Activated CD8-positive, alpha-beta memory T cell treated with anti-CD3 and anti-CD28 coated beads, Interleukin-2, amount 10 ng/mL, durations not matched to agents 7 days and 5 days (primary cell): ENCODE results near the gene CTSZ. TPM values are rescaled to one million over a fixed set of nuclear protein-coding genes. Genes with fewer than 3 reads are reported as not detected.
"Not testable (repeated sequence)": the region's sequence is repeated elsewhere in the genome, so short reads cannot be mapped to it uniquely, and the experiment has no call there.

Experiments used
- ATAC-seq: fragments of 150-1000 bp; cut with Tn5 transposase; one replicate; pipeline ENCODE4 v1.10.0; 2021; ENCODE audit warnings: moderate library complexity
- CTCF ChIA-PET: fragments of 350-600 bp; sonication (Branson Sonifier 250); formaldehyde crosslinking; loops from one replicate; lab custom pipeline; 2021; ENCODE audit warnings: antibody characterized with exemption; lab: Charles Lee
- DNase-seq: peaks from one replicate; pipeline ENCODE4 v3.0.0-alpha.2; 2020
- H3K27ac Mint-ChIP-seq: one replicate; pipeline ENCODE4 v1.8.0; 2021; ENCODE audit warnings: mild to moderate bottlenecking, mixed read lengths
- H3K27me3 Mint-ChIP-seq: one replicate; pipeline ENCODE4 v1.8.0; 2021; ENCODE audit warnings: mixed read lengths
- H3K36me3 Mint-ChIP-seq: one replicate; pipeline ENCODE4 v1.8.0; 2021; ENCODE audit warnings: mild to moderate bottlenecking, mixed read lengths
- H3K4me1 Mint-ChIP-seq: one replicate; pipeline ENCODE4 v1.8.0; 2021; ENCODE audit warnings: mixed read lengths
- H3K4me3 Mint-ChIP-seq: one replicate; pipeline ENCODE4 v1.8.0; 2021; ENCODE audit warnings: mild to moderate bottlenecking, moderate library complexity, mixed read lengths
- H3K9me3 Mint-ChIP-seq: one replicate; pipeline ENCODE4 v1.8.0; 2022; ENCODE audit warnings: low read depth, mixed read lengths
- total RNA-seq, 2 experiments: library from RNA; stranded (reverse); gene quantifications; one replicate each; pipeline ENCODE4 v1.2.3, GENCODE V29; 2021

The CTSZ gene
- total RNA-seq, 2 experiments from 2014 or later = 39.6 to 48.0 TPM

- Mint-ChIP-seq H3K27ac (no peak overlapping the region), H3K27me3 (peaks cover 18% of the 10 kb centered on the region), H3K36me3 (peaks cover 11% of the 10 kb centered on the region), H3K4me1 (peaks cover 7% of the 10 kb centered on the region), H3K9me3 (peaks cover 7% of the 10 kb centered on the region), H3K4me3 (no peak overlapping the region)
- CTCF ChIA-PET = no interaction called here
- ATAC-seq (no peak), DNase-seq (no peak)
Observed at GRCh38 chr20:58973179-58973578, 33.9 kb downstream of the CTSZ start.

GRCh38 chr20:58971429-58971828, 35.6 kb downstream of the CTSZ start:
- Mint-ChIP-seq H3K27ac (no peak overlapping the region), H3K36me3 (peaks cover 8% of the 10 kb centered on the region), H3K4me1 (peaks cover 4% of the 10 kb centered on the region), H3K27me3 (peaks cover 18% of the 10 kb centered on the region), H3K9me3 (peaks cover 7% of the 10 kb centered on the region), H3K4me3 (no peak overlapping the region)
- CTCF ChIA-PET = interaction anchor here (1.2 kb wide), 1 partner anchor 16 kb away, joined by 3 read pairs; no protein-coding TSS in a partner anchor
- ATAC-seq (no peak), DNase-seq (no peak)

GRCh38 chr20:58970146-58970545, 36.9 kb downstream of the CTSZ start:
- no peak overlapping the region for H3K27ac Mint-ChIP-seq

GRCh38 chr20:58969439-58969838, 37.6 kb downstream of the CTSZ start:
- CTCF ChIA-PET = no interaction called here
- DNase-seq = no peak
- ATAC-seq = no peak
- Mint-ChIP-seq H3K36me3 (peaks cover 2% of the 10 kb centered on the region), H3K27me3 (peaks cover 27% of the 10 kb centered on the region), H3K4me1 (no peaks in the 10 kb centered on the region), H3K9me3 (peaks cover 2% of the 10 kb centered on the region), H3K27ac (no peak overlapping the region), H3K4me3 (no peak overlapping the region)

More at GRCh38 chr20:58970146-58970545, 36.9 kb downstream of the CTSZ start:
- no peak for DNase-seq
- H3K4me1 Mint-ChIP-seq = no peaks in the 10 kb centered on the region
- H3K9me3 Mint-ChIP-seq = peaks cover 2% of the 10 kb centered on the region
- peaks cover 22% of the 10 kb centered on the region for H3K27me3 Mint-ChIP-seq
- H3K36me3 Mint-ChIP-seq = peaks cover 3% of the 10 kb centered on the region
- H3K4me3 Mint-ChIP-seq = no peak overlapping the region
- no peak for ATAC-seq
- CTCF ChIA-PET = no interaction called here

- no peaks in the 10 kb centered on the region for H3K4me1 Mint-ChIP-seq
- H3K4me3 Mint-ChIP-seq = no peak overlapping the region
- H3K27me3 Mint-ChIP-seq = peaks cover 35% of the 10 kb centered on the region
- peaks cover 2% of the 10 kb centered on the region for H3K9me3 Mint-ChIP-seq
- ATAC-seq = no peak
- DNase-seq = no peak
- peaks cover 2% of the 10 kb centered on the region for H3K36me3 Mint-ChIP-seq
- H3K27ac Mint-ChIP-seq = no peak overlapping the region
- CTCF ChIA-PET = interaction anchor here (1.4 kb wide), 1 partner anchor 45 kb away, joined by 3 read pairs; no protein-coding TSS in a partner anchor
Observed at GRCh38 chr20:58967652-58968429, 39.2 kb downstream of the CTSZ start.

- CTCF ChIA-PET = no interaction called here
- H3K4me1 Mint-ChIP-seq = no peaks in the 10 kb centered on the region
- H3K4me3 Mint-ChIP-seq = no peak overlapping the region
- H3K36me3 Mint-ChIP-seq = peaks cover 2% of the 10 kb centered on the region
- no peak overlapping the region for H3K27ac Mint-ChIP-seq
- no peak for DNase-seq
- H3K27me3 Mint-ChIP-seq = peaks cover 32% of the 10 kb centered on the region
- ATAC-seq = no peak
- H3K9me3 Mint-ChIP-seq = peaks cover 2% of the 10 kb centered on the region
Observed at GRCh38 chr20:58965270-58966064, 41.6 kb downstream of the CTSZ start.

- H3K9me3 Mint-ChIP-seq, H3K4me1 Mint-ChIP-seq, H3K27ac Mint-ChIP-seq, CTCF ChIA-PET, H3K4me3 Mint-ChIP-seq, DNase-seq, ATAC-seq, H3K36me3 Mint-ChIP-seq: not testable (repeated sequence)
- peaks cover 30% of the 10 kb centered on the region for H3K27me3 Mint-ChIP-seq
Observed at GRCh38 chr20:58963922-58964321, 43.1 kb downstream of the CTSZ start.

- Mint-ChIP-seq H3K4me1 (no peaks in the 10 kb centered on the region), H3K9me3 (no peaks in the 10 kb centered on the region), H3K36me3 (no peaks in the 10 kb centered on the region), H3K27me3 (peaks cover 26% of the 10 kb centered on the region), H3K4me3 (no peak overlapping the region), H3K27ac (no peak overlapping the region)
- no peak for ATAC-seq
- DNase-seq = no peak
- CTCF ChIA-PET = no interaction called here
Observed at GRCh38 chr20:58963060-58963584, 43.9 kb downstream of the CTSZ start.

- Mint-ChIP-seq H3K27ac (no peak overlapping the region), H3K4me1 (no peaks in the 10 kb centered on the region), H3K4me3 (no peak overlapping the region), H3K27me3 (peaks cover 19% of the 10 kb centered on the region), H3K36me3 (no peaks in the 10 kb centered on the region), H3K9me3 (no peaks in the 10 kb centered on the region)
- CTCF ChIA-PET = no interaction called here
- DNase-seq = no peak
- no peak for ATAC-seq
Observed at GRCh38 chr20:58959652-58960051, 47.4 kb downstream of the CTSZ start.

GRCh38 chr20:58956078-58956477, 51.0 kb downstream of the CTSZ start:
- ATAC-seq = no peak
- Mint-ChIP-seq H3K9me3 (no peaks in the 10 kb centered on the region), H3K27ac (no peak overlapping the region), H3K4me1 (no peaks in the 10 kb centered on the region), H3K4me3 (no peak overlapping the region), H3K27me3 (peaks cover 30% of the 10 kb centered on the region), H3K36me3 (no peaks in the 10 kb centered on the region)
- CTCF ChIA-PET = no interaction called here
- no peak for DNase-seq

GRCh38 chr20:58953050-58953449, 54.0 kb downstream of the CTSZ start:
- H3K27me3 Mint-ChIP-seq = peaks cover 27% of the 10 kb centered on the region
- ATAC-seq (no peak), DNase-seq (no peak)
- H3K4me3 Mint-ChIP-seq = no peak overlapping the region
- H3K27ac Mint-ChIP-seq = no peak overlapping the region
- H3K36me3 Mint-ChIP-seq = no peaks in the 10 kb centered on the region
- CTCF ChIA-PET = no interaction called here
- no peaks in the 10 kb centered on the region for H3K4me1 Mint-ChIP-seq
- no peaks in the 10 kb centered on the region for H3K9me3 Mint-ChIP-seq

- Mint-ChIP-seq H3K27me3 (peaks cover 27% of the 10 kb centered on the region), H3K36me3 (no peaks in the 10 kb centered on the region), H3K27ac (no peak overlapping the region), H3K4me3 (no peak overlapping the region), H3K4me1 (no peaks in the 10 kb centered on the region), H3K9me3 (no peaks in the 10 kb centered on the region)
- DNase-seq (no peak), ATAC-seq (no peak)
- CTCF ChIA-PET = no interaction called here
Observed at GRCh38 chr20:58950603-58951002, 56.5 kb downstream of the CTSZ start.

GRCh38 chr20:58947797-58948388, 59.2 kb downstream of the CTSZ start:
- CTCF ChIA-PET, DNase-seq, H3K36me3 Mint-ChIP-seq, H3K4me1 Mint-ChIP-seq, ATAC-seq, H3K9me3 Mint-ChIP-seq, H3K4me3 Mint-ChIP-seq, H3K27ac Mint-ChIP-seq: not testable (repeated sequence)
- H3K27me3 Mint-ChIP-seq = peaks cover 20% of the 10 kb centered on the region
